NCI-H446 treated with DMSO at 0.1 percent for 48 hours (cell line): Measurements from ENCODE around the gene FXR1.

Experiments
- DNase-seq: peaks from one replicate; lab custom pipeline; 2025; lab: John Stamatoyannopoulos, UW

The FXR1 gene

GRCh38 chr3:181007262-181007661, 94.8 kb downstream of the FXR1 start:
- no peak for DNase-seq

- no peak for DNase-seq
Observed at GRCh38 chr3:181008796-181009195, 96.3 kb downstream of the FXR1 start.

GRCh38 chr3:181009225-181009624, 96.8 kb downstream of the FXR1 start:
- no peak for DNase-seq

- DNase-seq = no peak
Observed at GRCh38 chr3:181017690-181018089, 105.2 kb downstream of the FXR1 start.

GRCh38 chr3:181025204-181025603, 112.7 kb downstream of the FXR1 start:
- no peak for DNase-seq

- DNase-seq = no peak
Observed at GRCh38 chr3:181030948-181031347, 118.5 kb downstream of the FXR1 start.
